ENCODE measurements around the gene CLSTN3. TPM values are rescaled to one million over a fixed set of nuclear protein-coding genes. Genes with fewer than 3 reads are reported as not detected.

CLSTN3 gene
- total RNA-seq, 2 donors from 2014 or later, result 14.7 to 17.0 TPM

Other genes starting within 250 kb of the CLSTN3 start
- 10 to 100 TPM in 1 of 2 donors, 1 to 10 TPM in 1; 8.1 to 10.5 TPM for gene LRRC23, start 225.5 kb upstream of the CLSTN3 start, total RNA-seq
- 10 to 100 TPM; 12.8 to 24.9 TPM for gene ENO2, start 215.8 kb upstream of the CLSTN3 start, total RNA-seq
- 10 to 100 TPM; 75.3 to 83.1 TPM for gene ATN1, start 202.4 kb upstream of the CLSTN3 start, total RNA-seq
- not detected for gene RNU7-1, start 186.6 kb upstream of the CLSTN3 start, total RNA-seq
- 100 to 1,000 TPM; 249 to 282 TPM for gene C12orf57, start 186.3 kb upstream of the CLSTN3 start, total RNA-seq
- gene PTPN6, start 179.0 kb upstream of the CLSTN3 start, total RNA-seq, result 10 to 100 TPM; 13.0 to 18.9 TPM
- 100 to 1,000 TPM; 117 to 157 TPM for gene PHB2, start 159.7 kb upstream of the CLSTN3 start, total RNA-seq
- 10 to 100 TPM; 34.4 to 36.6 TPM for gene EMG1, start 159.5 kb upstream of the CLSTN3 start, total RNA-seq
- 10 to 100 TPM; 22.6 to 29.4 TPM for gene LPCAT3, start 111.9 kb upstream of the CLSTN3 start, total RNA-seq
- gene C1S, start 69.7 kb upstream of the CLSTN3 start, total RNA-seq, result 100 to 1,000 TPM; 222 to 287 TPM
- gene C1R, start 37.9 kb upstream of the CLSTN3 start, total RNA-seq, result 100 to 1,000 TPM; 331 to 488 TPM
- gene C1RL, start 21.2 kb upstream of the CLSTN3 start, total RNA-seq, result 10 to 100 TPM; 23.0 to 29.8 TPM
- 1 to 10 TPM in 1 of 2 donors, under 1 TPM in 1; 0.97 to 2.1 TPM for gene RBP5, start 1.5 kb upstream of the CLSTN3 start, total RNA-seq
- 10 to 100 TPM; 31.5 to 33.1 TPM for gene PEX5, start 59.3 kb downstream of the CLSTN3 start, total RNA-seq
- not detected for gene ACSM4, start 173.7 kb downstream of the CLSTN3 start, total RNA-seq